Activated CD8-positive, alpha-beta T cell treated with anti-CD3 and anti-CD28 coated beads for 36 hours (primary cell): Measurements from ENCODE around the gene NAAA. TPM values are rescaled to one million over a fixed set of nuclear protein-coding genes. Genes with fewer than 3 reads are reported as not detected.
"Not testable (repeated sequence)": the region's sequence is repeated elsewhere in the genome, so short reads cannot be mapped to it uniquely, and the experiment has no call there.

ENCODE experiments used
- ATAC-seq: fragments of 200-7000 bp; cut with Tn5 transposase; one replicate; pipeline ENCODE4 v1.10.0; 2021; ENCODE audit warnings: mild to moderate bottlenecking, moderate library complexity
- CTCF ChIA-PET: fragments of 350-600 bp; sonication (Branson Sonifier 250); formaldehyde crosslinking; loops from one replicate; lab custom pipeline; 2021; ENCODE audit warnings: antibody characterized with exemption; lab: Charles Lee
- POLR2A ChIA-PET: fragments of 350-600 bp; sonication (Branson Sonifier 250); formaldehyde crosslinking; loops from one replicate; lab custom pipeline; 2021; ENCODE audit warnings: antibody characterized with exemption; lab: Charles Lee
- DNase-seq: peaks from one replicate; pipeline ENCODE4 v3.0.0-alpha.2; 2020
- H3K27ac Mint-ChIP-seq: one replicate; pipeline ENCODE4 v1.8.0; 2021; ENCODE audit warnings: mild to moderate bottlenecking, mixed read lengths
- H3K27me3 Mint-ChIP-seq: one replicate; pipeline ENCODE4 v1.8.0; 2021; ENCODE audit warnings: mixed read lengths
- H3K36me3 Mint-ChIP-seq: one replicate; pipeline ENCODE4 v1.8.0; 2021; ENCODE audit warnings: low read depth, mixed read lengths
- H3K4me1 Mint-ChIP-seq: one replicate; pipeline ENCODE4 v1.8.0; 2021; ENCODE audit warnings: low read depth, mixed read lengths
- H3K4me3 Mint-ChIP-seq: one replicate; pipeline ENCODE4 v1.8.0; 2021; ENCODE audit warnings: mild to moderate bottlenecking, moderate library complexity, mixed read lengths
- H3K9me3 Mint-ChIP-seq: one replicate; pipeline ENCODE4 v1.8.0; 2021; ENCODE audit warnings: mixed read lengths
- CTCF ChIP-seq: fragments of 200-600 bp; IDR thresholded peaks from one replicate; pipeline ENCODE4 v1.8.0; 2022; ENCODE audit warnings: antibody characterized with exemption, mild to moderate bottlenecking
- intact Hi-C: fragments of 100-400 bp; cut with micrococcal nuclease; formaldehyde crosslinking; loops from one replicate; pipeline ENCODE4 v1.10.0; 2022
- total RNA-seq, 2 experiments: library from RNA; stranded (reverse); gene quantifications; one replicate each; pipeline ENCODE4 v1.2.3, GENCODE V29; 2021

NAAA gene
- total RNA-seq, 2 experiments from 2014 or later = 18.7 to 22.2 TPM

- Mint-ChIP-seq H3K36me3 (peaks cover 64% of the 10 kb centered on the region), H3K9me3 (peaks cover 2% of the 10 kb centered on the region), H3K27ac (no peak overlapping the region), H3K4me3 (no peak overlapping the region), H3K27me3 (no peaks in the 10 kb centered on the region), H3K4me1 (no peaks in the 10 kb centered on the region)
- TF ChIP-seq CTCF = no peak
- ChIA-PET CTCF (no interaction called here), POLR2A (no interaction called here)
- ATAC-seq (no peak), DNase-seq (no peak)
- intact Hi-C loops = no loop called here
Observed at GRCh38 chr4:75973766-75974165, 33.0 kb upstream of the NAAA start.

GRCh38 chr4:75968084-75968483 is 27.3 kb upstream of the NAAA start:
- peaks cover 2% of the 10 kb centered on the region for H3K9me3 Mint-ChIP-seq
- H3K36me3 Mint-ChIP-seq = peaks cover 81% of the 10 kb centered on the region
- intact Hi-C loops = no loop called here
- ChIA-PET POLR2A (interaction anchor here (0.6 kb wide), 1 partner anchor 48 kb away, joined by 3 read pairs; no protein-coding TSS in a partner anchor), CTCF (interaction anchor here (0.5 to 1.0 kb wide), 2 partner anchors 28 to 99 kb away, joined by 3 read pairs; no protein-coding TSS in a partner anchor)
- no peak overlapping the region for H3K4me3 Mint-ChIP-seq
- H3K4me1 Mint-ChIP-seq = peaks cover 3% of the 10 kb centered on the region
- ATAC-seq (no peak), DNase-seq (no peak)
- no peaks in the 10 kb centered on the region for H3K27me3 Mint-ChIP-seq
- TF ChIP-seq CTCF = no peak
- no peak overlapping the region for H3K27ac Mint-ChIP-seq

GRCh38 chr4:75963558-75963957 is 22.7 kb upstream of the NAAA start:
- peaks cover 2% of the 10 kb centered on the region for H3K9me3 Mint-ChIP-seq
- H3K27me3 Mint-ChIP-seq = no peaks in the 10 kb centered on the region
- ChIA-PET CTCF (no interaction called here), POLR2A (no interaction called here)
- H3K36me3 Mint-ChIP-seq = peaks cover 86% of the 10 kb centered on the region
- no peak overlapping the region for H3K27ac Mint-ChIP-seq
- ATAC-seq (no peak), DNase-seq (no peak)
- no peak for TF ChIP-seq CTCF
- no peak overlapping the region for H3K4me3 Mint-ChIP-seq
- intact Hi-C loops = no loop called here
- peaks cover 3% of the 10 kb centered on the region for H3K4me1 Mint-ChIP-seq

- CTCF ChIA-PET = not testable (repeated sequence)
Observed at GRCh38 chr4:75962072-75962471, 21.3 kb upstream of the NAAA start.

GRCh38 chr4:75958546-75958945 is 17.7 kb upstream of the NAAA start:
- H3K4me1 Mint-ChIP-seq, CTCF ChIA-PET, POLR2A ChIA-PET, H3K4me3 Mint-ChIP-seq, H3K27ac Mint-ChIP-seq, intact Hi-C loops, H3K9me3 Mint-ChIP-seq, H3K27me3 Mint-ChIP-seq, DNase-seq, ATAC-seq: not testable (repeated sequence)
- peaks cover 73% of the 10 kb centered on the region for H3K36me3 Mint-ChIP-seq

More at GRCh38 chr4:75962072-75962471, 21.3 kb upstream of the NAAA start:
- H3K4me3 Mint-ChIP-seq, DNase-seq, ATAC-seq, H3K27ac Mint-ChIP-seq, H3K4me1 Mint-ChIP-seq, H3K27me3 Mint-ChIP-seq, intact Hi-C loops, H3K9me3 Mint-ChIP-seq: not testable (repeated sequence)
- H3K36me3 Mint-ChIP-seq = peaks cover 85% of the 10 kb centered on the region
- POLR2A ChIA-PET = interaction anchor here (0.6 kb wide), 1 partner anchor 190 kb away, joined by 3 read pairs; no protein-coding TSS in a partner anchor

GRCh38 chr4:75954811-75955210 is 14.0 kb upstream of the NAAA start:
- peaks cover 54% of the 10 kb centered on the region for H3K36me3 Mint-ChIP-seq
- H3K27ac Mint-ChIP-seq, H3K4me3 Mint-ChIP-seq, H3K27me3 Mint-ChIP-seq, CTCF ChIA-PET, H3K9me3 Mint-ChIP-seq, H3K4me1 Mint-ChIP-seq, DNase-seq, ATAC-seq, POLR2A ChIA-PET, intact Hi-C loops: not testable (repeated sequence)
